ENCODE results near the gene ADAMTS14.
A peak's percentile ranks its signal among the peaks of the same experiment; 100 is the strongest.
"Not testable (repeated sequence)": the region's sequence is repeated elsewhere in the genome, so short reads cannot be mapped to it uniquely, and the experiment has no call there.

Gene ADAMTS14

GRCh38 chr10:70756700-70757360 lies 84.5 kb downstream of the ADAMTS14 start:
- no peak for DNase-seq

DNA sequence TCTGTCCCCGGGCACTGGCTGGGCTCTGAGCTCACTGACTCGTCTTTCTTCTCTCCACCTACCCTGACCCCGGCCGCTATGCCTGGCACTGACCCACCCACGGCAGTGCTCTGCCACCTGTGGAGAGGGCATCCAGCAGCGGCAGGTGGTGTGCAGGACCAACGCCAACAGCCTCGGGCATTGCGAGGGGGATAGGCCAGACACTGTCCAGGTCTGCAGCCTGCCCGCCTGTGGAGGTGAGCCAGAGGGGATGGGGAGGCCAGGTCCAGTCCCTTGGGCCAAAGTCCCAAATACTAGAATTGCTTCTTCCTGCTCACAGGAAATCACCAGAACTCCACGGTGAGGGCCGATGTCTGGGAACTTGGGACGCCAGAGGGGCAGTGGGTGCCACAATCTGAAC lies 85.5 kb downstream of the ADAMTS14 start:
- DNase-seq: no peak

GRCh38 chr10:70758757-70759514 lies 86.6 kb downstream of the ADAMTS14 start:
- peak; percentile 75 for DNase-seq

- no peak for DNase-seq
These were observed 87.5 kb downstream of the ADAMTS14 start for GRCh38 chr10:70759781-70760180.

- no peak for DNase-seq
These were observed 88.0 kb downstream of the ADAMTS14 start for GRCh38 chr10:70760271-70760787.

DNA sequence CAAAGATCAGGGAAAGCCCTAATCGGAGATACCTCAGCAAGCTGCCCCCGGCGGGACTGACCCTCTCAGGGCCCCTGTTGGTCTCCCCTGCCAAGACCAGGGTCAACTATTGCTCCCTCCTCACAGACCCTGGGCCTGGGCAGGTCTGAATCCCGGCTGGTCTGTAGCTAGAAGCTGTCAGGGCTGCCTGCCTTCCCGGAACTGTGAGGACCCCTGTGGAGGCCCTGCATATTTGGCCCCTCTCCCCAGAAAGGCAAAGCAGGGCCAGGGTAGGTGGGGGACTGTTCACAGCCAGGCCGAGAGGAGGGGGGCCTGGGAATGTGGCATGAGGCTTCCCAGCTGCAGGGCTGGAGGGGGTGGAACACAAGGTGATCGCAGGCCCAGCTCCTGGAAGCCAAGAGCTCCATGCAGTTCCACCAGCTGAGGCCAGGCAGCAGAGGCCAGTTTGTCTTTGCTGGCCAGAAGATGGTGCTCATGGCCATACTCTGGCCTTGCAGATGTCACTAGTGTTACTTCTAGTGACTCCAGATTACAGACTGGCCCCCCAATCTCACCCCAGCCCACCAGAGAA lies 88.8 kb downstream of the ADAMTS14 start:
- no peak for DNase-seq

DNA sequence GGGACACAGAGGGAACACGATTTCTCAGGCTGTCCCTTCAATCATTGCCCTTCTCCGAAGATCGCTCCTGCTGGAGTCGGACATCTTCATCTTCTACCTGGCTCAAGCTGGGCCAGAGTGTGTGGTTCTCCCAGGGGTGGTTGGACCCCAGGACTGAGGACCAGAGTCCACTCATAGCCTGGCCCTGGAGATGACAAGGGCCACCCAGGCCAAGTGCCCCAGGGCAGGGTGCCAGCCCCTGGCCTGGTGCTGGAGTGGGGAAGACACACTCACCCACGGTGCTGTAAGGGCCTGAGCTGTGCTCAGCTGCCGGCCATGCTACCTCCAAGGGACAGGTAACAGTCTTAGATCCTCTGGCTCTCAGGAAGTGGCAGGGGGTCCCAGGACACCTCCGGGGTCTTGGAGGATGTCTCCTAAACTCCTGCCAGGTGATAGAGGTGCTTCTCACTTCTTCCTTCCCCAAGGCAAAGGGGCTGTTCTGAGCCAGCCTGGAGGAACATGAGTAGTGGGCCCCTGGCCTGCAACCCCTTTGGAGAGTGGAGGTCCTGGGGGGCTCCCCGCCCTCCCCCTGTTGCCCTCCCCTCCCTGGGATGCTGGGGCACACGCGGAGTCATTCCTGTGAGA lies 89.5 kb downstream of the ADAMTS14 start:
- DNase-seq: no peak

DNA sequence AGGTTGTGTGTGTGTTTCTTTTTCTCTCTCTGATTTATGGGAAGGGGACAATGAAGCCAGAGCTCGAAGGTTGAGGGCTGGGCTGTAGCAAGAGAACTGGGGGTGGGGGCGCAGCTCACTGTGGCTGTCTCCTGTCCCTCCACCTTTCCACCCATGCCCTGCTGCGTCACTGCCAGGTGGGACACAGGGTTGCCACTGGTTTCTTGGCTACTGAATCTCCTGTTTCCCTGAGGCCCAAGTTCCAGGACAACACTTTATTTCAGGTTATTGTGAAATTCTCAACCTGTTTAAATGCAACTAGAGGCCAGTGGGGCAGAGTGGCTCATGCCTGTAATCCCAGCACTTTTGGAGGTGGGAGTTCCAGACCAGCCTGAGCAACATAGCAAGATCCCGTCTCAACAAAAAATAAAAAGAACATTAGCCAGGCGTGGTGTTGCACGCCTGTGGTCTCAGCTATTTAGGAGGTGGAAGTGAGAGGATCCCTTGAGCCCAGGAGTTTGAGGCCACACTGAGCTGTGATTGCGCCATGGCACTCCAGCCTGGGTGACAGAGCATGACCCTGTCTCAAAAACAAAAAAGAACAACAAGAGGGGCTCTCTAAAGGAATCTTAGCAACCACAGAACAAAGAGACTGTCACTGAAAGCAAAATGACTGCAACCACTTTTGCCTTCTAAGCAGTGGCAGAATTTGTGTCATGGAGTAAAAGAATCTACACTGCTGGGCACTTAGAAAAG lies 90.3 kb downstream of the ADAMTS14 start:
- no peak for DNase-seq

DNA sequence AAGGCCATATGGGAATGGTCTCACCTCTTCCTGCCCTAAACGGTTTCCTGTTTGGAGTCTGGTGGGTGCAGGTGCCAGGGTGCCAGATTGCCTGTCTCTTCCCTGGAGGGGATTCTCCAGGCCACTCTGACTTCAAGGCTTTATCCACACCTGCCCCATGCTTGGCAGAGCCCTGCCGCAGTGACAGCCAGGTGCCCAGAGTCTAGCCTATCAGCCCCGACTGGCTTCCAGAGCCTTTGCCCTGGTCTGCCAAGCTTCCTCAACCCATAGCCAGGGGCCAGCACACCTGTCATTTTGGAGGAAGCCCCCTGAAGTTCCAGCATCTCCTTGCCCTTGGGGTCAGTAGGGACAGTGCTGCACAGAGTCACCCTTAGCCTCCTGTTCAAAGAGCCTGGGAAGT lies 91.3 kb downstream of the ADAMTS14 start:
- DNase-seq: no peak

DNA sequence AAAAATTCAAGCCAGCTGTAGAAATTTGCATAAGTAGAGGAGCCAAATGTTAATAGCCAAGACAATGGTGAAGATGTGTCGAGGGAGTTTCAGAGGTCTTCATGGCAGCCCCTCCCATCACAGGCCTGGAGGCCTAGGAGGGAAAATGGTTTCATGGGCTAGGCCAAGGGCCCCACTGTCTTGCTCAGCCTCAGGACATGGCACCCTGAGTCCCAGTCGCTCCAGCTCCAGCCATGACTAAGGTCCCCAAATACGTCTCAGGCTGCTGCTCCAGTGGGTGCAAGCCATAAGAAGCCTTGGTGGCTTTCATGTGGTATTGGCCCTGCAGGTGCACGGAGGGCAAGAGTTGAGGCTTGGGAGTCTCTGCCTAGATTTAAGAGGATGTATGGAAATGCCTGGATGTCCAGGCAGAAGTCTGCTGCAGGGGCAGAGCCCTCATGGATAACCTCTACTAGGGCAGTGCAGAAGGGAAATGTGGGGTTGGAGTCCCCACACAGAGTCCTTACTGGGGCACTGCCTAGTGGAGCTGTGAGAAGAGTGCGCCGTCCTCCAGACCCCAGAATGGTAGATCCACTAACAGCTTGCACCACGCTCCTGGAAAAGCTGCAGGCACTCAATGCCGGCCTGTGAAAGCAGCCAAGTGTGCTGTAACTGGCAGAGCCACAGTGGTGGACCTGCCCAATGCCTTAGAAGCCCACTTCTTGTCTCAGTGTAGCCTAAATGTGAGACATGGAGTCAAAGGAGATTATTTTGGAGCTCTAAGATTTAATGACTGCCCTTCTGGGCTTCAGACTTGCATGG lies 93.7 kb downstream of the ADAMTS14 start:
- no peak for DNase-seq

GRCh38 chr10:70768026-70768685 lies 95.8 kb downstream of the ADAMTS14 start:
- not testable (repeated sequence) for DNase-seq

DNA sequence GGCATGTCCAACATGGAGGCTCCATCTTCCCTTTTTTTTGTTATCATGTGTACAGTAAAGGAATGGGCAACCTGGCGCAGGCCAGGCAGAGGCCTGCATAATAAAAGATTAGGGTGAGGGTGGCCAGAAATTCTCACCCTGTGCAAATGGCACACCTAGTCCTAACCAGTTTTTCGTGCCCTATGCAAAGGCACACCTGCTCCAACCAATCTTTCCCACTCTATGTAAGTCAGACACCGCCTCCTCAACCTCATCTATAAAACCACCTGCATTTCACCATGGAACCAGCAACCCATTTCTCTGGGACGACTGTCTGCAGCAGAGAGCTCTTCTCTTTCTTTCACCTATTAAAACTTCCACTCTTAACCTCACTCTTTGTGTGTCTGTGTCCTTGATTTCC lies 96.8 kb downstream of the ADAMTS14 start:
- no peak for DNase-seq

DNA sequence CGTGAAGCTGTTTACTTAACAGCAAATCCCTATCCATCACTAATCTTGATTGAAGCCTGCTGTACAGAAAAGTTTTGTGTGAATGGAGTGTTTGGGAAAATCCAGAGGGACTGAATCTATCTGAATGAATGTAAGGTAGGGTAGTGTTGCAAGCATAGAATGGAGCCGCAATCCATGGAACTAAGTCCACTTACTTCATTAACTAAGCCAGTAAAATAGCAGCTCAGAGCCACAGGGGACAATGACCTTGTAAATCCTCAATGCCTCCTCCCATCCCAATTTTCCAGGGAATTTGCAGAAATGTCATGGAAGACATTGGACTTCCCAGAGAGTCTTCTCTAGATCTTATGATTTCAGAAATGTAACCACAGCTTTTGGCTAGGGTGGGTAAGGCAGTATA lies 97.7 kb downstream of the ADAMTS14 start:
- DNase-seq: no peak

DNA sequence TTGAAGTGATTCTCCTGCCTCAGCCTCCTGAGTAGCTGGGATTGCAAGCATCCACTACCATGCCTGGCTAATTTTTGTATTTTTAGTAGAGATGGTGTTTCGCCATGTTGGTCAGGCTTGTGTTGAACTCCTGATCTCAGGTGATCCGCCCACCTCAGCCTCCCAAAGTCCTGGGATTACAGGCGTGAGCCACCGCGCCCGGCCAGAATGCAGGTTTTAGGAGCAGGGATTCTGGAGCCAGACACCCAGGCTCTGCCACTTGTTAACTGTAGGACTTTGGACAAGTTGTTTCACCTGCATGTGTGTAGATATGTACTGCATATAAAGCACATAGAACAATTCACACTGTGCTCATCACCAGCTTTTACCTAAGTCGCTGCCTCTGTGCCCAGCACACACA lies 98.2 kb downstream of the ADAMTS14 start:
- DNase-seq: not testable (repeated sequence)

GRCh38 chr10:70771311-70772194 lies 99.2 kb downstream of the ADAMTS14 start:
- no peak for DNase-seq

DNA sequence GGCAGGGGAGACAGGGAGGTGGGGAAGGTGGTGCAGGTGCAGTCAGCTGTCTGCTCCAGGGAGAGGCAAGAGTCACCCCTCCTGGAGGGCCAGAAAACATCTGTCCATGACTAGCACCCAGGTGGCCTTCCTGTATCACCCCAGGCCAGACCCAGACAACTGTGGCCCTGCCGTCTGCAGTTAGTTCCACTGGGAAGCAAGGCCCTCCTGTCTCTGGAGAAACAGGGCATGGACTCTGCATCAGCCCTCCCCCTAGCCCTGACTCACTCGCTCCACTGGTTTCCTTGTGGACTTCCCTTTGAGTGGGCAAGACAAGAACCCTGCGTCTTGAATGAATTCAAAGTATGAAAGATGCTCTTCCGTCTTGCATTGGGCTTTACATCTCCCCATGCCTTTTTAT lies 100.3 kb downstream of the ADAMTS14 start:
- no peak for DNase-seq

DNA sequence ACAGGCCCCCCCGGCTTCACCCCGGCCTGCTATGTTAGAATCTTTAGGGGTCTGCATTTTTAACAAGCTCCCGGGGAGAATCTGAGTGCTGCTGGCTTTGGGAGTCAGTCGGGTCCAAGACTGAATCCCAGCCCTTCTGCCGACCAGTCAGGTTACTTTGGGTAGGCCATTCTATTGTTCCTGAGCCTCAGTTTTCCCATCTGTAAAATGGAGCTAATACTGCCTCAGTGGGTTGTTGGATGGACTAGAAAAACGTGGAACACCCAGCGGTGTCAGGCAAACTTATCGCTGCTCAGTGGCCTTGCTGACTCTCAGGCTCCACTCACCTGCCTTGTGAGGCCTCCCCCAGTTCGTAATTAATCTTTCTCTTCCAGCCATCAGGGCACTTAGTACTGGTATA lies 101.2 kb downstream of the ADAMTS14 start:
- no peak for DNase-seq

DNA sequence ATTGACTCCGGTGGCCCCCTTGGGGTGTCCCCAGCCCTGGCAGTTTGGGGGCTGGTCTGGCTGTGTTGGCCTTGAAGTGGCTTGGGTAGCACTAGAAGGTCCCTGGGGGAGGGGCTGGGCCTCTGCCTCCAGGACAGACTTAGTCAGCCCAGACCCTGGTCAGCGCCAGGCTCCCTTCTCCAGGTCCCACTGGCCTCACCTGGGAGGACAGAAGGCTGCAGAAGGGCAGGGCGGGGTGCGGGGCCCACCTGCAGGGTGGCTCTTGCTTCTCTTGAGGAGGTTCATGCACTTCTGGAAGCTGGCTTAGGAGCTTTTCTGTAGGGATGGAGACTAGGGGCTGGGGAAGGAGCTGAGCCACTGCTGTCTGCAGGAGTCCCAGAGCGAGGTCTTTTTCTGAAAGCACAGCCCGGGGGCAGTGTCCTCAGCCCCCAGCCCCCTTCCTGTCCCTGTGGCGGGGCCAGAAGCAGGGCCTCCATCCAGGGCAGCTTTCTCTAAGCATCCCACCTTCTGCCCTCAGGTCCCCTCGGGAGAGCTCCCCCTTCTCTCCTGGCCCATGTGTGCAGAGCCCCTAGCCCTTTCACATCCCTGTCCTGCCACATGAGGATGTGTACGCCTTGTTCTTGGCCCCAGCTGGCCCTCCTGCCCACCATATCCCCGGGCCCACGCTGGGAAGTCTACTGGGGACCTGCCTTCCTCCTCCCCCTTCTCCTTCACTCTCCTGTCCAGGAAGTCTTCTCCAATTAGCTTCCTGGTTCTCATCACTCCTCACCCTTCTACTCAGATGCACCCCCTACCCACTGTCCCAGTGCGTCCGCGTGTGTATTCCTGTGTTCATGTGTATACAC lies 101.9 kb downstream of the ADAMTS14 start:
- DNase-seq: no peak

Data from activated CD4-positive, alpha-beta T cell treated with anti-CD3 and anti-CD28 coated beads, Interleukin-2, Interleukin-6, amounts not matched to agents 100 ng/mL and 50 ng/mL, durations not matched to agents 16 hours and 8 hours (primary cell).